HepG2 (cell line): Measurements from ENCODE around the gene TRANK1. TPM values are rescaled to one million over a fixed set of nuclear protein-coding genes. Genes with fewer than 3 reads are reported as not detected.

ENCODE experiments used
- ATAC-seq: fragments of 200-7000 bp; cut with Tn5 transposase; 3 replicates; pipeline ENCODE4 v1.9.1; 2020; ENCODE audit warnings: mild to moderate bottlenecking, moderate library complexity
- BruUV-seq: library from RNA; stranded (reverse); fragments of 400-500 nt; replicated peaks from 2 replicates; lab custom pipeline; 2021; lab: Mats Ljungman, UMichigan
- CTCF ChIA-PET: fragments of 300-600 bp; formaldehyde crosslinking; extraction: SDS; loops from one replicate; lab custom pipeline; 2021; ENCODE audit warnings: low total read pairs, inconsistent platforms, low intra/inter-chr PET ratio; lab: Yijun Ruan, JAX
- POLR2A ChIA-PET: fragments of 350-600 bp; sonication (Branson Sonifier 250); formaldehyde crosslinking; loops from one replicate; lab custom pipeline; 2020; ENCODE audit warnings: antibody characterized with exemption, inconsistent platforms; lab: Yijun Ruan, JAX
- DNase-seq: peaks from one replicate; pipeline ENCODE4 v3.0.0-alpha.2; 2015; ENCODE audit warnings: low spot score
- FAIRE-seq: peaks from 3 replicates; lab custom pipeline; 2011; peaks lifted over from hg19 to GRCh38; lab: Jason Lieb, UNC
- H2AFZ ChIP-seq: one replicate; pipeline ENCODE4 v1.6.1; 2011; ENCODE audit warnings: low read length, inconsistent platforms
- H3K27ac ChIP-seq: fragments of 300-600 bp; 3 replicates; pipeline ENCODE4 v1.8.0; 2011; ENCODE audit warnings: mixed run types, mild to moderate bottlenecking, mixed read lengths, low read length, inconsistent platforms; ENCODE audit not compliant: insufficient read depth; ENCODE audit errors: extremely low read length
- H3K27me3 ChIP-seq, 2 experiments: fragments of 200-600 bp in 1 of 2; 2 replicates in 1 of 2; 3 replicates in 1 of 2; pipeline versions ENCODE4 v1.6.0 to v1.8.0; 2011; ENCODE audit warnings: low read length in 2 of 2, mild to moderate bottlenecking in 2 of 2, moderate library complexity in 2 of 2, inconsistent platforms in 1 of 2; ENCODE audit not compliant: insufficient read depth in 2 of 2, control insufficient read depth in 1 of 2
- H3K36me3 ChIP-seq, 2 experiments: fragments of 200-600 bp in 1 of 2; replicated peaks in 1 of 2; 2 replicates in 1 of 2; 3 replicates in 1 of 2; pipeline versions ENCODE4 v1.5.1 to v1.8.0; 2011; ENCODE audit warnings: low read length in 2 of 2, inconsistent platforms in 1 of 2; ENCODE audit not compliant: insufficient read depth in 2 of 2, control insufficient read depth in 1 of 2
- H3K4me1 ChIP-seq: 2 replicates; pipeline ENCODE4 v1.5.1; 2012; ENCODE audit warnings: low read length, inconsistent platforms; ENCODE audit not compliant: insufficient read depth
- H3K4me2 ChIP-seq: 2 replicates; pipeline ENCODE4 v1.6.0; 2011; ENCODE audit warnings: low read depth, low read length, inconsistent platforms
- H3K4me3 ChIP-seq, 3 experiments: fragments of 200-600 bp in 1 of 3; sonication (generic), shearing (Covaris generic) in 1 of 3; replicated peaks in 1 of 3; 2 replicates each; pipeline ENCODE4 v1.5.1; 2011 to 2016; ENCODE audit warnings: low read length in 3 of 3, inconsistent platforms in 2 of 3, low read depth in 2 of 3, mild to moderate bottlenecking in 2 of 3, control low read depth in 1 of 3, mixed read lengths in 1 of 3; ENCODE audit not compliant: insufficient read depth in 1 of 3
- H3K79me2 ChIP-seq: one replicate; pipeline ENCODE4 v1.6.1; 2011; ENCODE audit warnings: low read length, inconsistent platforms; ENCODE audit not compliant: insufficient read depth
- H3K9ac ChIP-seq: 2 replicates; pipeline ENCODE4 v1.6.0; 2011; ENCODE audit warnings: mild to moderate bottlenecking, low read depth, low read length, inconsistent platforms; ENCODE audit not compliant: insufficient read depth
- H3K9me3 ChIP-seq: 2 replicates; pipeline ENCODE4 v1.5.1; 2012; ENCODE audit warnings: mild to moderate bottlenecking, low read length
- H4K20me1 ChIP-seq: 2 replicates; pipeline ENCODE4 v1.6.0; 2011; ENCODE audit warnings: inconsistent platforms, mild to moderate bottlenecking, low read length, moderate library complexity; ENCODE audit not compliant: insufficient read depth
- ATF2 ChIP-seq: sonication (generic); formaldehyde crosslinking; IDR thresholded peaks from 2 replicates; pipeline ENCODE4 v1.4.0; 2020; ENCODE audit warnings: missing genetic modification reagents
- ATF6 ChIP-seq: sonication (generic); formaldehyde crosslinking; conservative IDR thresholded peaks from 2 replicates; pipeline ENCODE4 v1.4.0; 2020; ENCODE audit warnings: missing genetic modification reagents
- ZNF138 ChIP-seq: sonication (generic); formaldehyde crosslinking; IDR thresholded peaks from 2 replicates; pipeline ENCODE4 v1.5.0; 2020; ENCODE audit warnings: mild to moderate bottlenecking, low read depth, missing genetic modification reagents
- ZNF781 ChIP-seq: sonication (generic); formaldehyde crosslinking; IDR thresholded peaks from 2 replicates; pipeline ENCODE4 v1.5.1; 2020; ENCODE audit warnings: borderline replicate concordance, mild to moderate bottlenecking, missing genetic modification reagents; ENCODE audit errors: not compliant biosample characterization
- WGBS: methylation state at CpG from one replicate; pipeline ENCODE4 v1.1.6; 2017; ENCODE audit warnings: low lambda C conversion rate; 5-methylcytosine and 5-hydroxymethylcytosine counted together
- in situ Hi-C: cut with HindIII; loops from 2 replicates; pipeline ENCODE4 v1.10.0; 2017; ENCODE audit warnings: low pct_unique_long_range_greater_than_20kb; ENCODE audit not compliant: extremely low pct_ligation_motif_present
- intact Hi-C: fragments of 100-400 bp; cut with micrococcal nuclease; formaldehyde crosslinking; loops from one replicate; pipeline ENCODE4 v1.10.0; 2022; ENCODE audit not compliant: unreplicated experiment
- polyA plus RNA-seq, 8 experiments: library from polyadenylated mRNA; depleted of rRNA in 3 of 8; stranded (reverse) in 7 of 8; unstranded in 1 of 8; fragments of >200 nt; fragmentation: Illumina TruSeq in 4 of 8; extraction: Trizol in 4 of 8; gene quantifications; 2 replicates each; pipeline versions ENCODE4 v1.2.1 to v1.2.3, GENCODE V29; 2011 to 2016; ENCODE audit warnings: low read depth in 4 of 8, missing spikeins in 1 of 8, mixed read lengths in 1 of 8; ENCODE audit not compliant: insufficient read depth in 1 of 8
- total RNA-seq, 5 experiments: library from RNA; depleted of rRNA; stranded (reverse); fragments of >200 nt; fragmentation: Illumina TruSeq; extraction: Trizol; gene quantifications; 2 replicates each; pipeline ENCODE4 v1.2.3, GENCODE V29; 2016; ENCODE audit warnings: low read depth in 1 of 5

Gene TRANK1
- total and polyA plus RNA-seq, 2 of the 13 experiments (the other 11 are each of a cell fraction or from before 2014, with no cell fraction given), result 0.13 to 0.32 TPM

- TF ChIP-seq ATF6 (CRISPR knock-in tag) (no peak), ATF2 (no peak)
- TF ChIP-seq, all 625 proteins: peak for 0
Observed at GRCh38 chr3:36906504-36907149, 38.2 kb downstream of the TRANK1 start (continued).

- Histone ChIP-seq H3K4me2 (no peak overlapping the region), H3K27me3 (no peaks in the 10 kb centered on the region), H3K4me3 (no peak overlapping the region), H3K27ac (no peak overlapping the region), H3K9ac (no peak overlapping the region), H3K79me2 (no peaks in the 10 kb centered on the region), H3K4me1 (peaks cover 16% of the 10 kb centered on the region; the same call in 1 of the 2 replicates), H3K9me3 (no peaks in the 10 kb centered on the region), H4K20me1 (no peaks in the 10 kb centered on the region), H3K36me3 (no peaks in the 10 kb centered on the region), H2AFZ (no peak overlapping the region)
- POLR2A ChIA-PET, result interaction anchor here (1.4 to 3.0 kb wide), 2 partner anchors 53 to 88 kb away, joined by 8 to 12 read pairs; partner anchors contain the start of genes EPM2AIP1 and MLH1
- in situ Hi-C loops (no loop called here), intact Hi-C loops (no loop called here)
- 74% methylated on average over 3 of the region's 3 CpGs for WGBS
- CTCF ChIA-PET, result interaction anchor here (2.6 kb wide), 1 partner anchor 53 kb away, joined by 22 read pairs; no protein-coding TSS in a partner anchor
- FAIRE-seq (no peak), DNase-seq (no peak), ATAC-seq (no peak; the same call in 2 of the 3 replicates)
- BruUV-seq, result no TSS peak
- TF ChIP-seq ZNF781 (no peak), ZNF138 (CRISPR knock-in tag) (0 out of 2 replicates have a peak, but pooled peaks have one; percentile 26)
Observed at GRCh38 chr3:36905545-36905944, 39.3 kb downstream of the TRANK1 start.
